Central memory CD8-positive, alpha-beta T cell (primary cell): Measurements from ENCODE around the gene B4GALT4.
"Not testable (repeated sequence)": the region's sequence is repeated elsewhere in the genome, so short reads cannot be mapped to it uniquely, and the experiment has no call there.

Experiments
- ATAC-seq: fragments of 150-1000 bp; cut with Tn5 transposase; replicated peaks from 2 replicates; pipeline ENCODE4 v1.10.0; 2022; ENCODE audit warnings: mild to moderate bottlenecking, moderate FRiP score, moderate number of reproducible peaks; ENCODE audit not compliant: poor library complexity, severe bottlenecking; ENCODE audit errors: extremely low read depth
- DNase-seq, 2 donors: peaks; one replicate each; pipeline ENCODE4 v3.0.0; 2021; ENCODE audit warnings: low spot score in 2 of 2
- H3K27ac Mint-ChIP-seq: one replicate; pipeline ENCODE4 v1.8.0; 2022; ENCODE audit warnings: low read depth, mild to moderate bottlenecking, moderate library complexity, mixed read lengths
- H3K27me3 Mint-ChIP-seq: one replicate; pipeline ENCODE4 v1.8.0; 2022; ENCODE audit warnings: mixed read lengths
- H3K36me3 Mint-ChIP-seq: one replicate; pipeline ENCODE4 v1.8.0; 2022; ENCODE audit warnings: mild to moderate bottlenecking, moderate library complexity, mixed read lengths; ENCODE audit not compliant: insufficient read depth
- H3K4me1 Mint-ChIP-seq: one replicate; pipeline ENCODE4 v1.8.0; 2022; ENCODE audit warnings: mixed read lengths
- H3K4me3 Mint-ChIP-seq: one replicate; pipeline ENCODE4 v1.8.0; 2022; ENCODE audit warnings: mild to moderate bottlenecking, moderate library complexity, mixed read lengths
- H3K9me3 Mint-ChIP-seq: one replicate; pipeline ENCODE4 v1.8.0; 2022; ENCODE audit warnings: mixed read lengths

Gene B4GALT4

GRCh38 chr3:119184111-119184510 lies 56.6 kb downstream of the B4GALT4 start:
- ATAC-seq (no peak), DNase-seq (no peak)
- Mint-ChIP-seq H3K4me1 (no peaks in the 10 kb centered on the region), H3K9me3 (no peaks in the 10 kb centered on the region), H3K4me3 (no peak overlapping the region), H3K27ac (no peak overlapping the region), H3K27me3 (peaks cover 16% of the 10 kb centered on the region), H3K36me3 (no peaks in the 10 kb centered on the region)

DNA sequence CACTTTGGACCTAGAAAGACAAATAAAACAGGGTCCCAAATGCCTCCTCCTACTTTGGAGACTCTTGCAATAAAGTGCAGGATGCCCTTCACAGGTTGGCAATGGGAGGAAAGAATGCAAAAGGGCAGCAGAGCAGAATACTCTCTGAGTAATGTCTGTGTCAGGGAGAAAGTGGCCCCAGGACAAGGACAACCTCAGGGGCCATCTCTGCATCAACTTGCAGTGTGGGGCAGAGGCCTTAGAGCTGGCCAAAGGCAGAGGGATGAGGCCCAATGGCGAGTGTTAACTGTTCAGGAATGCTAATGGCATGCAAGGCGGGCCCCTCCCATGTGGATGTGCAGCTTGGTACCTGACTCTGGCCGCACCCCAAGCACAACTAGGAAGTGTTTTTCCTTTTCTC lies 58.9 kb downstream of the B4GALT4 start:
- no peaks in the 10 kb centered on the region for H3K4me1 Mint-ChIP-seq
- H3K27ac Mint-ChIP-seq, result no peak overlapping the region
- H3K27me3 Mint-ChIP-seq, result peaks cover 35% of the 10 kb centered on the region
- no peak for ATAC-seq
- H3K4me3 Mint-ChIP-seq, result no peak overlapping the region
- DNase-seq, result no peak
- no peaks in the 10 kb centered on the region for H3K36me3 Mint-ChIP-seq
- no peaks in the 10 kb centered on the region for H3K9me3 Mint-ChIP-seq

DNA sequence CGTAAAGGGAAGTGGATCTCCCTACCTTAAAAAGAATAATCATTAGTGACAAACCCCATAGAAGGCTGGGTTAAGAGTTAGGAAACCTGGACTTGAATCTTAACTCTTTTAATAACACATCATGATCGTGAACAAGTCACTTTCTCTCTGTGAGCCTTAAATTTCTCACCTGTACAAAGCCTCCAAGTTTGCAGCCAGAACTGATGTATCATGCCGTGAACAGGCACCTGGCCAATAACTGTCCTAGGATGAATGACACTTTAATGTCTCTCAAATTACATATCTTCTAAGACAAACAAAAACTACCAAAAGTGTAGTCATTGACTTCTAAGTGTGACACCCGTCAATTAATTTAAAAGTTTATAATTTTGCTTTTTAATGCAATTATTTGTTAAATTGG lies 63.4 kb downstream of the B4GALT4 start:
- Mint-ChIP-seq H3K36me3 (no peaks in the 10 kb centered on the region), H3K4me3 (no peak overlapping the region)
- no peak for ATAC-seq

GRCh38 chr3:119176778-119177177 lies 63.9 kb downstream of the B4GALT4 start:
- Mint-ChIP-seq H3K27ac (no peak overlapping the region), H3K4me1 (no peaks in the 10 kb centered on the region), H3K4me3 (no peak overlapping the region), H3K36me3 (no peaks in the 10 kb centered on the region), H3K27me3 (peaks cover 35% of the 10 kb centered on the region), H3K9me3 (no peaks in the 10 kb centered on the region)
- ATAC-seq (no peak), DNase-seq (no peak)

More for the DNA sequence above, 63.4 kb downstream of the B4GALT4 start:
- no peaks in the 10 kb centered on the region for H3K4me1 Mint-ChIP-seq
- H3K9me3 Mint-ChIP-seq, result no peaks in the 10 kb centered on the region
- peaks cover 35% of the 10 kb centered on the region for H3K27me3 Mint-ChIP-seq
- DNase-seq, result no peak
- no peak overlapping the region for H3K27ac Mint-ChIP-seq

GRCh38 chr3:119175872-119176756 lies 64.6 kb downstream of the B4GALT4 start:
- ATAC-seq (no peak), DNase-seq (no peak)
- H3K9me3 Mint-ChIP-seq, result no peaks in the 10 kb centered on the region
- peaks cover 35% of the 10 kb centered on the region for H3K27me3 Mint-ChIP-seq
- no peaks in the 10 kb centered on the region for H3K36me3 Mint-ChIP-seq
- H3K4me3 Mint-ChIP-seq, result no peak overlapping the region
- no peak overlapping the region for H3K27ac Mint-ChIP-seq
- no peaks in the 10 kb centered on the region for H3K4me1 Mint-ChIP-seq

DNA sequence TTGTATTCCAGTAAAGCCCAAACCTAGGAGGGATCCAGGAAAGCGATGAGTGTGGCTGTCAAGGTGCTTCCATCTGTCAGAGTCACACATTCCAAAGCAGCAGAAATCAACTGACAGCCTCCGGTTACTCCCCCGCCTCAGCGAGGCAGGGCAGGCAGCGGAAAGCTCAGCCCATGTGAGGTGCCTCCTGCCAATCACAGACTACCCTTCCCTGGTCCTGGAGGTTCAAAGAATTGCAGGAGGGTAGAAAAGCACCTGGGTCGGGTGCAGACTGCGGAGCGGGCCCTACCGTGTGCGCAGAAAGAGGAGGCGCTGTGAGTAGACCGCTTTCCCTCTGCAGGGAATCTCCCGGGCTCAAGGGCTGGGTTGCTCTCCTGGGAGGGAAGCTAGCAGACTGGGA lies 67.4 kb downstream of the B4GALT4 start, which contains the start of gene UPK1B:
TSS of gene UPK1B (plus strand) at position 274 of the 400 bp plus-strand sequence. CDS start 13,144 bp downstream, outside the sequence.
- Mint-ChIP-seq H3K27ac (no peak within 1 kb of the TSS), H3K9me3 (no peaks in the 10 kb centered on the region), H3K36me3 (no peaks in the 10 kb centered on the region), H3K4me1 (no peaks in the 10 kb centered on the region), H3K27me3 (peaks cover 11% of the 10 kb centered on the region), H3K4me3 (no peak within 1 kb of the TSS)
- DNase-seq (no peak), ATAC-seq (no peak)

DNA sequence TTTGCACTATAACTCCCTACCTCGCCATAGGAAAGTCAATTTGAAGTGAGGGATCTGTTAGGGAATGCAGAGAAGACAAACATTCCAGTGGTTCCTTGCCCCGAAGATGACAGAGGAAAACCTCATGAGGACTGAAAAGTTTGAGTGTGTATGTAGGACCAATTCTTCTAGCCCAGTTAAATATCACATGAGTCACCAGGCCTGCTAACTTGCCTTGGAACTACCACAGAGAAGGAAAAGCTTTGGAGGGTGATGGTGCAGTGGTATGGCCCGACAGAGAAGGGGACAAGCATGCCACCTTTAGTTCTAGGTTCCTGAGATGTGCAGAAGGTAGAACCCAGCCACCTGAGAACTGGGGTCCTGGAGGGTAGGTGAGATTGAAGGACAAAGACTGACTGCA lies 69.9 kb downstream of the B4GALT4 start:
- Mint-ChIP-seq H3K9me3 (no peaks in the 10 kb centered on the region), H3K27ac (no peak overlapping the region), H3K4me3 (no peak overlapping the region), H3K27me3 (no peaks in the 10 kb centered on the region), H3K36me3 (no peaks in the 10 kb centered on the region), H3K4me1 (no peaks in the 10 kb centered on the region)
- ATAC-seq (no peak), DNase-seq (no peak)

- H3K4me1 Mint-ChIP-seq, H3K9me3 Mint-ChIP-seq, H3K36me3 Mint-ChIP-seq, DNase-seq, H3K4me3 Mint-ChIP-seq, H3K27ac Mint-ChIP-seq, ATAC-seq: not testable (repeated sequence)
- peaks cover 34% of the 10 kb centered on the region for H3K27me3 Mint-ChIP-seq
Measured at GRCh38 chr3:119164745-119165144, 75.9 kb downstream of the B4GALT4 start.
